ENCODE results near the gene ACY1. TPM values are rescaled to one million over a fixed set of nuclear protein-coding genes. Genes with fewer than 3 reads are reported as not detected.

ACY1 gene
- total RNA-seq, 1 experiment from 2014 or later, result 164 TPM

DNA sequence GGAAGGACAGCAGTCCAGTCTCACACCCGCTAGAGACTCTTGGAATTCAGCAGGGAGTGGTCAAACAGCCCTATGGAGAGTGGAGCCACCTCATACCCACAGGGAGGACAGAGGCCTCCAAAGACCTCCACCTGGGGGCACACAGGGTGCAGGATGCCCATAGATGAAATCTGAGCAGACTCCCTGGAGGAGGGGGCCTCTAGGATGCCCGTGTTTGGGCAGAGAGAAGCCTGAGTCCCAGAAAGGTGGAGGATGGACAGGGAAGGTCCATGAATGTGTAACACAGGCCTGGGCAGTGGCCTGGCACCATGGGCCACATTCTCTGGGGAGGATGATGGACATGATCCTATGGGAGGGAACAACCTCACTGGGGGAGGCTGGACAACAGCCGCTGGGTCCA lies 51.3 kb downstream of the ACY1 start:
- Mint-ChIP-seq H3K36me3 (ENCODE audit: insufficient read depth, unreplicated experiment) (no peaks in the 10 kb centered on the region), H3K4me1 (ENCODE audit: insufficient read depth, unreplicated experiment) (peaks cover 28% of the 10 kb centered on the region), H3K9me3 (ENCODE audit: unreplicated experiment) (no peaks in the 10 kb centered on the region), H3K4me3 (ENCODE audit: unreplicated experiment) (no peak overlapping the region), H3K27ac (ENCODE audit: low read depth, unreplicated experiment) (no peak overlapping the region), H3K27me3 (ENCODE audit: insufficient read depth, unreplicated experiment) (no peaks in the 10 kb centered on the region)
- ChIA-PET POLR2A (no interaction called here), CTCF (interaction anchor here (0.7 kb wide), 1 partner anchor 19 kb away, joined by 3 read pairs; no protein-coding TSS in a partner anchor)
- no TSS peak for BruUV-seq (replicated peaks)
- intact Hi-C loops (cut with micrococcal nuclease), result no loop called here
- TF ChIP-seq, protein P1, sequence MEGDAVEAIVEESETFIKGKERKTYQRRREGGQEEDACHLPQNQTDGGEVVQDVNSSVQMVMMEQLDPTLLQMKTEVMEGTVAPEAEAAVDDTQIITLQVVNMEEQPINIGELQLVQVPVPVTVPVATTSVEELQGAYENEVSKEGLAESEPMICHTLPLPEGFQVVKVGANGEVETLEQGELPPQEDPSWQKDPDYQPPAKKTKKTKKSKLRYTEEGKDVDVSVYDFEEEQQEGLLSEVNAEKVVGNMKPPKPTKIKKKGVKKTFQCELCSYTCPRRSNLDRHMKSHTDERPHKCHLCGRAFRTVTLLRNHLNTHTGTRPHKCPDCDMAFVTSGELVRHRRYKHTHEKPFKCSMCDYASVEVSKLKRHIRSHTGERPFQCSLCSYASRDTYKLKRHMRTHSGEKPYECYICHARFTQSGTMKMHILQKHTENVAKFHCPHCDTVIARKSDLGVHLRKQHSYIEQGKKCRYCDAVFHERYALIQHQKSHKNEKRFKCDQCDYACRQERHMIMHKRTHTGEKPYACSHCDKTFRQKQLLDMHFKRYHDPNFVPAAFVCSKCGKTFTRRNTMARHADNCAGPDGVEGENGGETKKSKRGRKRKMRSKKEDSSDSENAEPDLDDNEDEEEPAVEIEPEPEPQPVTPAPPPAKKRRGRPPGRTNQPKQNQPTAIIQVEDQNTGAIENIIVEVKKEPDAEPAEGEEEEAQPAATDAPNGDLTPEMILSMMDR (IDR thresholded peaks at IDR 0.05; ENCODE audit: unreplicated experiment), result no peak
- DNase-seq (ENCODE audit: unreplicated experiment), result no peak

DNA sequence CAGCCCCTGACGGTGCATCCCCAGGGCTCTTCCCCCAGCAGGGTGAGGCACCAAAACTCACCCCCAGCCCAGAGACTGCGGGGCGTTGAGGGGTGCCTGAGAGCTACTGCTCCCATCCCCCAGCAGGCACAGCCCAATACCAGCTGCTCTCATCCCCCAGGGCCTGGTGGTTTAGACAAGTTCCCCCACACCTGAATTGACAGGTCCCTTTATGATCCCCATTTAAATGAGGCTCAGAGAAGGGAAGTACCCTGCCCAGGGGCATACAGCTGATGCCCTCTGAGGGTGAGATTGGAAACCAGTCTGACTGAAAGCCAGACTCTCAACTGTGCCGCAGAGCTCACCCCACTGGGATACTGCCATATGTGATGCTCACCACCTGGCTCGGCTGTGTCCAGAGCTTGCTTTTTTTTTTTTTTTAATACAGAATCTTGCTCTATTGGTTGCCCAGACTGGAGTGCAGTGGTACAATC lies 52.9 kb downstream of the ACY1 start:
- CTCF ChIA-PET, result interaction anchor here (0.6 to 2.4 kb wide), 14 partner anchors 15 to 1073 kb away, joined by 3 to 22 read pairs (median 4); no protein-coding TSS in a partner anchor
- no peak overlapping the region for H3K4me3 Mint-ChIP-seq (ENCODE audit: unreplicated experiment)
- H3K27me3 Mint-ChIP-seq (ENCODE audit: insufficient read depth, unreplicated experiment), result no peaks in the 10 kb centered on the region
- TF ChIP-seq, protein P1 (IDR thresholded peaks at IDR 0.05; ENCODE audit: unreplicated experiment), result no peak
- POLR2A ChIA-PET, result interaction anchor here (0.6 to 4.3 kb wide), 4 partner anchors 10 to 61 kb away, joined by 3 to 26 read pairs (median 16); partner anchors contain the start of gene RPL29
- no peak for DNase-seq (ENCODE audit: unreplicated experiment)
- intact Hi-C loops (cut with micrococcal nuclease), result no loop called here
- H3K4me1 Mint-ChIP-seq (ENCODE audit: insufficient read depth, unreplicated experiment), result peaks cover 16% of the 10 kb centered on the region
- H3K27ac Mint-ChIP-seq (ENCODE audit: low read depth, unreplicated experiment), result no peak overlapping the region
- no peaks in the 10 kb centered on the region for H3K9me3 Mint-ChIP-seq (ENCODE audit: unreplicated experiment)
- no peaks in the 10 kb centered on the region for H3K36me3 Mint-ChIP-seq (ENCODE audit: insufficient read depth, unreplicated experiment)
- BruUV-seq (replicated peaks), result no TSS peak

DNA sequence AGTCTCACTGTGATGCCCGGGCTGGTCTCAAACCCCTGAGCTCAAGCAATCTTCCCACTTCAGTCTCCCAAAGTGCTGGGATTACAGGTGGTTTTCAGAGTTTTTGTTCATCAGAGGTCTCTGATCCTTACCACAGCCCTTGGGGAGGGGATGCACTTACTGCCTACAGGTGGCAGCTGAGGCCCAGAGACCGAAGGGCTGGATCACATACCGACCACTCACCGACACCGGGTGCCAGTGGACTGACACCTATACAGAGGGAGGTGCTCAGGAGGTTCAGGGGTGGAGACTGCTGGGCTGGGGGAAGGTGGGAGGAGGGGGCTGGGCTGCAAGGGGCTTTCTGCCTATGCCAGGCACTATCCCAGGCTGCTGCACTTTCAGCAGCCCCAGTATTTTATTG lies 53.5 kb downstream of the ACY1 start:
- BruUV-seq (replicated peaks), result no TSS peak
- H3K27ac Mint-ChIP-seq (ENCODE audit: low read depth, unreplicated experiment), result peak overlapping the region; percentile 51
- CTCF ChIA-PET, result interaction anchor here (0.6 to 2.4 kb wide), 14 partner anchors 15 to 1073 kb away, joined by 3 to 22 read pairs (median 4); no protein-coding TSS in a partner anchor
- H3K27me3 Mint-ChIP-seq (ENCODE audit: insufficient read depth, unreplicated experiment), result no peaks in the 10 kb centered on the region
- H3K4me3 Mint-ChIP-seq (ENCODE audit: unreplicated experiment), result no peak overlapping the region
- no peaks in the 10 kb centered on the region for H3K36me3 Mint-ChIP-seq (ENCODE audit: insufficient read depth, unreplicated experiment)
- POLR2A ChIA-PET, result interaction anchor here (0.5 to 4.3 kb wide), 4 partner anchors 10 to 248 kb away, joined by 3 to 26 read pairs (median 16); partner anchors contain the start of gene RPL29
- intact Hi-C loops (cut with micrococcal nuclease), result no loop called here
- TF ChIP-seq, protein P1 (IDR thresholded peaks at IDR 0.05; ENCODE audit: unreplicated experiment), result no peak
- H3K4me1 Mint-ChIP-seq (ENCODE audit: insufficient read depth, unreplicated experiment), result peaks cover 15% of the 10 kb centered on the region
- no peaks in the 10 kb centered on the region for H3K9me3 Mint-ChIP-seq (ENCODE audit: unreplicated experiment)
- DNase-seq (ENCODE audit: unreplicated experiment), result peak; percentile 41

DNA sequence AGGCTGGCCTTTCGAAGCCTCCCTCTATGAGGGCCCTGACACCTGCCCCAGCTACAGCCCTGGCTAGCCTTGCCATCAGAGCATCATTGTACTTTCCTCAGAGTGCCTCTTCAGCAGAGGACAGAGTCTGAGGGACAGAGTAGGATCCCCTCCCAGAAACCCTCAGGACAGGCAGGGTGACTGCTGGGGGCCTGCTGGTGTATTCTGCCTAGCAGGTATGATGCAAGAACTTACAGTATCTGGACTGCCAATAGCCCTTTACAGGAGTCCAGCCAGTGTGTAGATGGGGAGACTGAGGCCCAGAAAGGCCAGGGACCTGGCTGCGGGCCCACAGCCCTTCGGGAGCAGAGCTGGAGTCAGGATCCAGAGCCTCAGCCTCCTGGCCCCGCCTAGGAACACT lies 54.0 kb downstream of the ACY1 start:
- intact Hi-C loops (cut with micrococcal nuclease), result no loop called here
- H3K4me1 Mint-ChIP-seq (ENCODE audit: insufficient read depth, unreplicated experiment), result peaks cover 15% of the 10 kb centered on the region
- H3K9me3 Mint-ChIP-seq (ENCODE audit: unreplicated experiment), result no peaks in the 10 kb centered on the region
- no TSS peak for BruUV-seq (replicated peaks)
- ChIA-PET POLR2A (interaction anchor here (0.5 to 4.3 kb wide), 6 partner anchors 9 to 248 kb away, joined by 3 to 26 read pairs (median 13); partner anchors contain the start of genes DUSP7 and RPL29), CTCF (interaction anchor here (0.6 to 2.4 kb wide), 8 partner anchors 16 to 302 kb away, joined by 3 to 22 read pairs (median 4); no protein-coding TSS in a partner anchor)
- H3K36me3 Mint-ChIP-seq (ENCODE audit: insufficient read depth, unreplicated experiment), result no peaks in the 10 kb centered on the region
- TF ChIP-seq, protein P1 (IDR thresholded peaks at IDR 0.05; ENCODE audit: unreplicated experiment), result no peak
- peak overlapping the region; percentile 51 for H3K27ac Mint-ChIP-seq (ENCODE audit: low read depth, unreplicated experiment)
- no peak for DNase-seq (ENCODE audit: unreplicated experiment)
- no peak overlapping the region for H3K4me3 Mint-ChIP-seq (ENCODE audit: unreplicated experiment)
- H3K27me3 Mint-ChIP-seq (ENCODE audit: insufficient read depth, unreplicated experiment), result no peaks in the 10 kb centered on the region

Data from MCF 10A (cell line).